Prostate gland (tissue), 2 donors: ENCODE results near the gene MPC1.
"Not testable (repeated sequence)": the region's sequence is repeated elsewhere in the genome, so short reads cannot be mapped to it uniquely, and the experiment has no call there.

ENCODE experiments used
- POLR2A ChIP-seq: fragments of 450-650 bp; IDR thresholded peaks from one replicate; pipeline ENCODE4 v1.6.1; 2016; ENCODE audit warnings: antibody characterized with exemption, mild to moderate bottlenecking
- TF ChIP-seq, protein P1 (sequence below), 4 experiments: fragments of 200-600 bp in 2 of 4; fragments of 450-650 bp in 2 of 4; sonication (generic) in 2 of 4; IDR thresholded peaks; 1 replicate in 3 of 4; 2 replicates in 1 of 4; pipeline ENCODE4 v1.5.1; 2016 to 2019; ENCODE audit warnings: antibody characterized with exemption in 4 of 4, mild to moderate bottlenecking in 2 of 4, moderate library complexity in 2 of 4

DNA sequence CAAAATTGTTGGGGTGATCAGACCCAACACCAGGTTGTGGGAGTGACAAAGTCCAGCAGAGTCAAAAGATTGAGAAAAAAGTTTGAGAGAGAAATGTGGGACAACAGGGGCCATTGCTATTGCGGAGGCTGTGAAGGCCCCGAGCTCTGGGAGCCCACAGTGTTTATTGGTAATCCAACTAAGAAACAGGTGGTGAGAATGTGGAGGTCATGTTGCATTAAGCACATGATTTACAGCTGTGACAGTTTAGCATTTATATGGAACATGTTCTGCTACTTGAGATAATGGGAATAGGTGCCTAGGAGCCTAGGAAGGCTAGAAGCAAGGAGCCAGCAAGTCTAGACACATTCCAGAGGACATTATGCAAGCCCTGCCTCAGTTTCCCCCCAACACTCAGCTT lies 37.8 kb downstream of the MPC1 start:
- TF ChIP-seq, protein P1, sequence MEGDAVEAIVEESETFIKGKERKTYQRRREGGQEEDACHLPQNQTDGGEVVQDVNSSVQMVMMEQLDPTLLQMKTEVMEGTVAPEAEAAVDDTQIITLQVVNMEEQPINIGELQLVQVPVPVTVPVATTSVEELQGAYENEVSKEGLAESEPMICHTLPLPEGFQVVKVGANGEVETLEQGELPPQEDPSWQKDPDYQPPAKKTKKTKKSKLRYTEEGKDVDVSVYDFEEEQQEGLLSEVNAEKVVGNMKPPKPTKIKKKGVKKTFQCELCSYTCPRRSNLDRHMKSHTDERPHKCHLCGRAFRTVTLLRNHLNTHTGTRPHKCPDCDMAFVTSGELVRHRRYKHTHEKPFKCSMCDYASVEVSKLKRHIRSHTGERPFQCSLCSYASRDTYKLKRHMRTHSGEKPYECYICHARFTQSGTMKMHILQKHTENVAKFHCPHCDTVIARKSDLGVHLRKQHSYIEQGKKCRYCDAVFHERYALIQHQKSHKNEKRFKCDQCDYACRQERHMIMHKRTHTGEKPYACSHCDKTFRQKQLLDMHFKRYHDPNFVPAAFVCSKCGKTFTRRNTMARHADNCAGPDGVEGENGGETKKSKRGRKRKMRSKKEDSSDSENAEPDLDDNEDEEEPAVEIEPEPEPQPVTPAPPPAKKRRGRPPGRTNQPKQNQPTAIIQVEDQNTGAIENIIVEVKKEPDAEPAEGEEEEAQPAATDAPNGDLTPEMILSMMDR (IDR thresholded peaks at IDR 0.05): not testable (repeated sequence)
- not testable (repeated sequence) for TF ChIP-seq POLR2A
